ENCODE results near the gene MLLT1. TPM values are rescaled to one million over a fixed set of nuclear protein-coding genes. Genes with fewer than 3 reads are reported as not detected.

Gene MLLT1
- total RNA-seq, 1 experiment from 2014 or later: 55.0 TPM

- Histone ChIP-seq H3K27me3 (ENCODE audit: insufficient read depth, low read length) (no peaks in the 10 kb centered on the region), H3K36me3 (ENCODE audit: control insufficient read depth in 1 of 2, insufficient read depth in 2 of 2, low read length in 2 of 2) (no peaks in the 10 kb centered on the region), H4K20me1 (ENCODE audit: insufficient read depth) (no peaks in the 10 kb centered on the region), H3K4me1 (ENCODE audit: control insufficient read depth in 1 of 2, insufficient read depth in 2 of 2, low read length in 2 of 2) (no peaks in the 10 kb centered on the region), H3K27ac (ENCODE audit: low read depth, low read length) (no peak overlapping the region), H3K79me2 (ENCODE audit: insufficient read depth, low read length) (no peaks in the 10 kb centered on the region), H3K4me3 (replicated peaks in 1 of 2; ENCODE audit: low read depth in 1 of 2, low read length in 2 of 2) (no peak overlapping the region), H3K9ac (ENCODE audit: low read length) (no peak overlapping the region), H2AFZ (ENCODE audit: low read depth, low read length, poor library complexity, severe bottlenecking) (no peak overlapping the region), H3K9me3 (ENCODE audit: control insufficient read depth in 1 of 2, insufficient read depth in 1 of 2, low read depth in 1 of 2, low read length in 2 of 2) (peaks cover 6 to 14% of the 10 kb centered on the region in 2 experiments; a peak in 2 of 4 replicates), H3K4me2 (ENCODE audit: low read length) (no peak overlapping the region), H3K9me2 (ENCODE audit: insufficient read depth) (no peaks in the 10 kb centered on the region)
- TF ChIP-seq ZFX (IDR thresholded peaks at IDR 0.05) (no peak), CTCF (IDR thresholded peaks at IDR 0.05 in 2 of 3, conservative IDR thresholded peaks at IDR 0.05 in 1 of 3; ENCODE audit: borderline replicate concordance in 1 of 3, insufficient read depth in 1 of 3, low read depth in 2 of 3, low read length in 2 of 3) (no peak), RAD21 (IDR thresholded peaks at IDR 0.05; ENCODE audit: low read depth) (no peak), ZNF274 (IDR thresholded peaks at IDR 0.05; ENCODE audit: low read depth, low read length) (no peak), YY1 (IDR thresholded peaks at IDR 0.05; ENCODE audit: extremely low read depth, insufficient replicate concordance, low read depth, low read length) (no peak), FOSL1 (IDR thresholded peaks at IDR 0.05; ENCODE audit: low read depth) (no peak), EZH2phosphoT487 (IDR thresholded peaks at IDR 0.05; ENCODE audit: borderline replicate concordance) (no peak), POLR2AphosphoS5 (IDR thresholded peaks at IDR 0.05; ENCODE audit: low read depth, low read length) (no peak), JUND (IDR thresholded peaks at IDR 0.05) (no peak), ZBTB33 (IDR thresholded peaks at IDR 0.05; ENCODE audit: extremely low read depth, insufficient replicate concordance, low read length) (no peak), CEBPB (IDR thresholded peaks at IDR 0.05; ENCODE audit: low read depth) (no peak), SP1 (IDR thresholded peaks at IDR 0.05; ENCODE audit: low read depth) (no peak), CBX3 (IDR thresholded peaks at IDR 0.05; ENCODE audit: low read depth) (no peak), REST (IDR thresholded peaks at IDR 0.05; ENCODE audit: low read depth) (no peak), ATF3 (IDR thresholded peaks at IDR 0.05) (no peak), EZH2 (IDR thresholded peaks at IDR 0.05) (no peak), ELF1 (IDR thresholded peaks at IDR 0.05; ENCODE audit: borderline replicate concordance, low read depth) (no peak), TCF7L2 (IDR thresholded peaks at IDR 0.05; ENCODE audit: borderline replicate concordance, extremely low read depth, insufficient read depth, insufficient read length) (no peak), MAX (IDR thresholded peaks at IDR 0.05) (no peak)
- DNase-seq (ENCODE audit: low read depth, low spot score) (no peak), ATAC-seq (no peak)
- POLR2A ChIA-PET: no interaction called here
- CTCF ChIA-PET: interaction anchor here (1.1 kb wide), 1 partner anchor 172 kb away, joined by 5 read pairs; no protein-coding TSS in a partner anchor
- RAD21 ChIA-PET (ENCODE audit: low non-redundant PET in 1 of 2, low total read pairs in 2 of 2, uncharacterized antibody in 2 of 2, unreplicated experiment in 2 of 2): no interaction called here
- intact Hi-C loops (cut with micrococcal nuclease): loop anchor here (5.0 kb wide), 1 partner anchor 171 kb away; no protein-coding TSS in a partner anchor
- no TSS peak for BruUV-seq (replicated peaks)
Measured at GRCh38 chr19:6298413-6298812, 18.6 kb upstream of the MLLT1 start.
